GM18505 (cell line): ENCODE results near the gene METTL22.

ENCODE experiments used
- ATAC-seq: cut with Tn5 transposase; IDR thresholded peaks from one replicate; pipeline ENCODE4 v1.9.1; 2021; ENCODE audit not compliant: unreplicated experiment
- POLR2A ChIP-seq: IDR thresholded peaks from 4 replicates; pipeline ENCODE4 v1.6.1; 2011; ENCODE audit warnings: borderline replicate concordance; ENCODE audit not compliant: insufficient read depth, insufficient read length; ENCODE audit errors: extremely low read depth

The METTL22 gene, protein sequence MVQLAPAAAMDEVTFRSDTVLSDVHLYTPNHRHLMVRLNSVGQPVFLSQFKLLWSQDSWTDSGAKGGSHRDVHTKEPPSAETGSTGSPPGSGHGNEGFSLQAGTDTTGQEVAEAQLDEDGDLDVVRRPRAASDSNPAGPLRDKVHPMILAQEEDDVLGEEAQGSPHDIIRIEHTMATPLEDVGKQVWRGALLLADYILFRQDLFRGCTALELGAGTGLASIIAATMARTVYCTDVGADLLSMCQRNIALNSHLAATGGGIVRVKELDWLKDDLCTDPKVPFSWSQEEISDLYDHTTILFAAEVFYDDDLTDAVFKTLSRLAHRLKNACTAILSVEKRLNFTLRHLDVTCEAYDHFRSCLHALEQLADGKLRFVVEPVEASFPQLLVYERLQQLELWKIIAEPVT

DNA sequence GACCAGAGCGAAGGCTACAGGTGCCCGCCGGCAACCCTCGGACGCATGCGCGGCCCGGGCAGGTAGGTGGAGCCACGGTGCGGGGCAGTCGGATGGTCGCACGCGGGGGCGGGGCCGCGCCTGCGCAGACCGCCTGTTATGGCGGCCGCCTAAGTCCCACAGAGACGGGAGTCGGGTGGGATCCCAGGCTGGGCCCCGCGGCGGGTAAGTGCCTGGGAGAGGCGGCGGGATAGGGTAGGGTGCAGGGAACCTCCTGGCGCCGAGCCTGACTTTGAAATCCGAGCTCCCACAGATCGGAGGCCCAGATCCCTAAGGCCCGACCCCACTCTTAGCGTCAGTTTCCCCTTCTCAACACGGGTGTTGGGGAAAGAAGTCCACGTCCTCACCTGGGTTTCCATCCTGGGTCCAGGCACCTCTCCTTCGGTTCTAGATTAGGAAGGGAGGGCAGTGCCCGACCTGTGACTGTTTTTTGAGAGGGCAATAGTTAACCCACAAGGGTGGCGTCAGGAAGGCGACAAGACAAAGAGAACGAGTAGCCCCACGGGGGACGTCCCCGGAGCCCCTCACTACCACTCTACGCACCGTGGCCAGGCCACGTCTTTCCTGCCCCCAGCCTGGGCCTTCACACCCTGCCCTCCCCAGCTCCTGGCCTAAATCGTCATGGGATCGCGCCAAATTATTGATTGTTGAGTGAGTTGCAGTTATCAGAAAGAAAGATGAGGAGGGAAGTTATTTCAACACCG is at the start of gene METTL22:
METTL22 (plus strand) TSS at position 127 of the 743 bp plus-strand sequence. CDS start 3,968 bp downstream, outside the sequence.
- TF ChIP-seq POLR2A = peak; percentile 87
- ATAC-seq = peak; percentile 93

DNA sequence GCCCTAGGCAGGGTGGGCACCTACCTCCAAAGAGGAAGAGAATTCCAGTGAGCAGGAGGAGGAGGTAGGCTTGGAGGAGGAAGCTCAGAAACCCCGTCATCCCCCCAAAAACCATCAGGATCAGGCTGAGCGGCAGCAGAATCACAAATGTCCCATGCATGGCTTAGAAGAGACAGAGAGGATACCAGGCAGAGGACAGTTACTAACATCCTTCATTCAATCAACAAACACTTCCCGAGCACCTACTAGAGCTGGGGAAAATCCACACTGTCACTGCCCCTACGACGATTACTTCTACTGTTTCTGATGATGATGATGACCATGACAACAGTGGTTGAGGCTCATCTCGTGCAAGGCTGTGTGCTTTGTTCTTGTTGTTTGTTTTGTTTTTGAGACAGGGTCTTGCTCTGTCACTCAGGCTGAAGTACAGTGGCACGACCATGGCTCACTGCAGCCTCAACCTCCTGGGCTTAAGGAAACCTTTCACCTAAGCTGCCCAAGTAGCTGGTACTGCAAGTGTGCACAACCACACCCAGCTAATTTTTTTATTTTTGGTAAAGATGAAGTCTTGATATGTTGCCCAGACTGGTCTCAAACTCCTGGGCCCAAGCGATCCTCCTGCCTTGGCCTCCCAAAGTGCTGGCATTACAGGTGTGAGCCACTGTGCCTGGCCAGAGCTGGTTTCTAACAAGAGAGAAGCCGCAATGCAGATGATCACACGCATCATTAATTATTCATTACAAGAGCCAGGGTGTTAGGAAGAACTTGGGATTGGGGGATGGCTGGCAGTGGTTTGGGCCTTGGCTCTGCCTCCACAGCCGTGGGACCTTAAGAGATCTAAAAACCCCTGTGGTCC is 49.2 kb upstream of the METTL22 start:
- TF ChIP-seq POLR2A = no peak
- ATAC-seq = no peak

DNA sequence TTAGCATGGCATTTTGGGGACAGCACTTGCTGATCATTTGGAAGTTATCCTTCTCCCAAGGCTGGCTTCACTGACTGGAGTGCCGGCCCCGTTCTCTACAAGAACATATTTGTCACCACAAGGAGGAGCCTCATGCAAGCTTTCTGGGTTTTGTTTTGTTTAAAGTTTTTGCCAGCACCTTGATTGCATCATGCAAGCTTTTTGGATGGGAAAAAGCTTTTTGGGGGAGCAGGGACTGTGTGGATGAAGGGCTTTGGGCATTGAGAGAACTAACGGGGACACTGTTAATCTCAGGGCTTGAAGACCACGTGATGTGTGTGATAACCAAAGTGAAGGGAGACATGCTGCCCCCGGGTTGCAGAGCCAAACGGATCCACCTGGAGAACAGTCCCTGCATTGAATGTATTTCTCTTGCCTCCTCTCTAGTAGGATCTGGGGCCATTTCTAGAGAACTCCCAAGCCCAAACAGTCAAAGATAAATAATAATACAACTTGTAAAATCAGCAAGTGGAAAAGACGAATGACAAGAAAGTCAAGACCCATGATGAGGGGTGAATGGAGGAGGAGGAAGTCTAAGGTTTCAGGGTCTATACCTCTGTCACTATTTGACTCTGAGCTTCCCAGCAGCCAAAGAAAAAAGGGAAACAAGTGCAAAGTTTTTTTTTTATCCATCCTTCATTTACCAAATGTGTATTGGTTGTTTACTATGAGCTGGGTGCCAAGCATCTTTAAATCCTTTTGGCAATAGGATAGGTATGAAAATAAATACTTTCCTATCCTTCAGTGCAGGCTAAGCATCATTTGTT is 48.4 kb upstream of the METTL22 start:
- TF ChIP-seq POLR2A = no peak
- ATAC-seq = no peak

DNA sequence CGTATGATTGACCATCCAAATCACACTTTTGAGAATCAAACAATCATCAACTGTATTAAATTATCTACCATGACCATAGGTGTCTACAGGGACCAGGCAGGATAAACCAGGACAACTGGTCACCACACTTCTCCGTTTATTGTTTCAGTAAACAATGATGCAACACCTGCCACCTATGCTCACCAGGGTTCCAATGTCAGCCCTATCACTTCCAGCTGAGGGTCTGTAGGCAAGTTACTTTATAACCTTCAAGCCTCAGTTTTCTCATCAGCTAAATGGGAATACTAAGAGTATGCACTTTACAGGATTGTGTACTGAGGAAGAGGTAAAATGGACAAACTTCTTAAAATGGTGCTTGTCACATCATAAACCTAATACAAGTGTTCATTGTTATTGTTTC is 46.1 kb upstream of the METTL22 start:
- no peak for ATAC-seq
- TF ChIP-seq POLR2A = no peak

DNA sequence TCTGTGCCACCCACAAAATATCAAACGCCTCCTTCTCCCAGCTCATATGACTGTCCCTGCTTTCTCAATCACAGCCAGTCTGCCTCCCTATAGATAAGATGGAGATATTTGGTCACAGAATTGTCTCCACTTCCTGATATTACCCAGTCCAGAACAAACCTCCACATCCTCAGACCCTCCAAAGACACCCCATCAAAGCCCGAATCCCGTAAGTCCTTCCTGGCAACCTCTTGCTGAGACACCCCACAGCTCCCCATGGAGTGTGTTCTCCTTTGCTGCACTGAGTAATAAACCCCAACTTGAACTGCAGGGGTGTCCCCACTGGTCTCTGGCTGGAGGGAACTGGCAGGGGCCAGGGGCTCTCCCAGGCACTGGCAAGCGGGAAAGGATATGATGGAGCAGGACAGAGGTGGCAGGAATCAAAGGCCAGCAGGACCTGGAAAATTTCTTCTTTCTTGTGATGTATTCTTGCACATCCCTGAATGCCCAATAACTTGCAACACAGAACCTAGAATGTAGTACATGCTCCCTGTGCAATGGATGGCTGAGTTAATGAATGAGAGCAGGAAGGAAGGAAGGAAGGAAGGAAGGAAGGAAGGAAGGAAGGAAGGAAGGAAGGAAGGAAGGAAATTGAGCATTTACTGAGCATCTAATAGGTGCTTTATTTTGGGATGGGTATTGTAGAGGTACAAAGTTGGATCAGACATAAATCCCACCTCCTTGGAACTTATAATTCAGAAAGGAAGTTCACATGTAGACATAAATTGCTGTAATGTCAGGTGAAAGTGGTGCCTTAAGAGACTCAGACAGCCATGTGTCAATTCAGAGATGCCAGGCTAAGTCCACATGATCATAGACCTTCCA is 45.1 kb upstream of the METTL22 start:
- ATAC-seq = no peak
- no peak for TF ChIP-seq POLR2A

DNA sequence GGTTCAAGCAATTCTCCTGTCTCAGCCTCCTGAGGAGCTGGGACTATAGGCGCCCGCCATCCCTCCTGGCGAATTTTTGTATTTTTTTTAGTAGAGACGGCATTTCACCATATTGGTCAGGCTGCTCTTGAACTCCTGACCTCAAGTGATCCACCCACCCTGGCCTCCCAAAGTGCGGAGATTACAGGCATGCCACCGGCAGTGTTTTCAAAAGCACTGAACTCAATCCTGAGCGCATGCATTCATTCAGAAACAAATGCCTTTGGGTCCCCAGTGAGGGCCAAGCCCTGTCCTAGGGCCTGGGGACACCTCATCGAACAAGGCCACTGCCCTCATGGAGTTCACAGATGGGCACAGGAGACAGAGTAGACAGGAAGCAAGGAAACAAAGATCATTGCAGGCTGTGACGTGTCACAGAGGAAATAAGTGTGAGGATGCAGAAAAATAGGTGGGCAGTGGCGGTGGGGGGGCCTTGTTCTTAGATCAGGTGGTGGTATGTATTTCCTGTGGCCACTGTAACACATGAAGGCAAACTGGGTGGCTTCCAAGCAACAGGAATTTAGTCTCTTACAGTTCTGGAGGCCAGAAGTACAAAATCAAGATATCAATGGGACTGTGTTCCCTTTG is 43.7 kb upstream of the METTL22 start:
- ATAC-seq = no peak
- TF ChIP-seq POLR2A = no peak

DNA sequence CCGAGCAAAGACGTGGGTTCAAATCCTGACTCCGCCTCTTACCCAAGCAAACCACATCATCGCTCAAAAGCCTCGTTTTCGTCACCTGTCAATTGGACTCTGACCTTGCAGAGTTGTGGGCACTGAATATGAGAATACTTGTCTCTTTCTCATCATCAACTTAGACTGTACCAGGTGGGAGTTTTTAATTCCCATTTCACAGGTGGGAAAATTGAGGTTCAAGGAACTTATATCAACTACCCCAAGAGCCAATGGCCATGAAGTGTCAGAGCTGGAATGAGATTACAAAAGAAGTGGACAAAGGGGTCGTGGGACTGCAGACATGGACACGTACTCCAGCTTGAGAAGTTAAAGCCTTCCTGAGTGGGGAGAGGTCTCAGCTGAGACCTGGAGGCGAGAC is 41.9 kb upstream of the METTL22 start:
- no peak for ATAC-seq
- TF ChIP-seq POLR2A = no peak

DNA sequence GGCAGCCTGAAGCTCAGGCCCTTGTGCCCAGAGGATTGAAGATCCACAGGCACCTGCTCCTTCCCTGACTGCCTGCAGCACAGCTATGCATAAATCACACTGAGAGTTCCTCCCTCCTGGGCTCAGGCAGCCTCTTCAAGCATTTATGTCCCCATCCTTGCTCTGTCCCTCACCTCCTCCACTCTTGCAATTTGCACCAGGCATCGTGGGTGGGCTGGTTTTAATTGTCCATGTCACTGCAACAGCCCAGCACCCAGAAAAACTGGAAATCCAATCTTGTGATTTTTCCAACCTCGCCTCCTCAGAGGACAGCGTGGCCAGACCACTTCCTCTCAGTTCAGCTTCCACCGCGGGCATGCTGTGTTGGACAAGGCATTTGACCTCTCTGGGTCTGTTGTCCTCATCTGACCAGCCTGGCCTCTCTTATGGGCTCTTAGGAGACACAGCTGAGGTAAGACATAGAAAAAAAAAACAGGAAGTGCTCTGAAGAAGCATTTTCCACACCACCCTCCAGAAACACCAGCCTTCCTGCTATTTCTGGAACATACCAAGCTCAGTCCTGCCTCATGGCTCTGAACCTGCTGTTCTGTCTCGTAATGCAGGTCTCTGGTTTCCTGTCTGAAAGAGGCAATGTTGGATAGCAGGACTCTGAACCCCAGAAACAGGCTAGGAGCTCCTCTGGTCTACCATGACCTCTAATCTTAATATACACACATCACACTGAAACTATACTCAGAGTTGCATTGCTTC is 39.5 kb upstream of the METTL22 start:
- peak; percentile 56 for ATAC-seq
- TF ChIP-seq POLR2A = no peak

DNA sequence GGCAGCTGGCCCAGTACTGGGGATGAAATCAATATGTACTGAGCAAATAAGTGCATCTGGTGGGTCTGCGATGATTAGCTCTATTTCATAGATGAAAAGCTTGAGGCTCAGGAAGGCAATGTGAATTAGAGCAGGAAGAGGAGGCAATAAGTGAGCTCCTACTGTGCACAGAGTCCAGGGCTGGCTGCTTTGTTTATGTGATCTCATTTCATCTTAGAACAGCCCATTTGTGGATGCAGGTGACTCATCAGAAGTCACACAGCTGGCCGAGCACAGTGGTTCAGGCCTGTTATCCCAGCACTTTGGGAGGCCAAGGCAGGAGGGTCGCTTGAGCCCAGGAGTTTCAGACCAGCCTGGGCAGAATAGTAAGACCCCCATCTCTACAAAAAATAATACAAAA is 38.3 kb upstream of the METTL22 start:
- ATAC-seq = no peak
- TF ChIP-seq POLR2A = no peak

DNA sequence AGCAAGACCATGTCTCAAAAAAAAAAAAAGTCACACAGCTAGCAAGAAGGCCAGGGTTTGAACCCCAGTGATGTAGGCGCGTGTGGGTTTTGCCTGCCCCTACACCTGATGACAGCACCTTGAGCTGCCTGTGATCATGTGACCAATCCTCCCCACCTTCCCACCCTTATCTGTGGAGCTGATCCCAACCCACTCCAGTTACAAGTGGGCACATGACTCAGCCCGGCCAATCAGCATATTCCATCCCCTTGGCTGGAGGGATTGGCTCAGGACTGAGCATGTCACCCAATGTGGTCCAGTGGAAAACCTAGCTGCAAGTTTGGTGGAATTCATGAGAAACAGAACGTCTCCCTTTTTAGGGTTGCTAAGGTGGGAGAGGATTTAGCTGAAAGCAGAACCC is 37.8 kb upstream of the METTL22 start:
- ATAC-seq = no peak
- no peak for TF ChIP-seq POLR2A

DNA sequence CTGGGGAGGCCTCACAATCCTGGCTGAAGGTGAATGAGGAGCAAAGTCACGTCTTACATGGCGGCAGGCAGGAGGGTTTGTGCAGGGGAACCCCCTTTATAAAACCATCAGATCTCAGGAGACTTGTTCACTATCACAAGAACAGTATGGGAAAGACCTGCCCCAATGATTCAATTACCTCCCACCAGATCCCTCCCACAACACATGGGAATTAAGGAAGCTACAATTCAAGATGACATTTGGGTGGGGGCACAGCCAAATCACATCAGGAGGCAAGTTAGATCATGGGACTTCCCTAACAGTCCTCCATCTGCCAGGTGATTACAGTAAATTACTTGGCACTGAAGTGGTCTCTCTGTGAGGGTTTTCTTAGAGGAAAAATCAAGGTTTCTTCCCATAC is 36.5 kb upstream of the METTL22 start:
- no peak for TF ChIP-seq POLR2A
- no peak for ATAC-seq

DNA sequence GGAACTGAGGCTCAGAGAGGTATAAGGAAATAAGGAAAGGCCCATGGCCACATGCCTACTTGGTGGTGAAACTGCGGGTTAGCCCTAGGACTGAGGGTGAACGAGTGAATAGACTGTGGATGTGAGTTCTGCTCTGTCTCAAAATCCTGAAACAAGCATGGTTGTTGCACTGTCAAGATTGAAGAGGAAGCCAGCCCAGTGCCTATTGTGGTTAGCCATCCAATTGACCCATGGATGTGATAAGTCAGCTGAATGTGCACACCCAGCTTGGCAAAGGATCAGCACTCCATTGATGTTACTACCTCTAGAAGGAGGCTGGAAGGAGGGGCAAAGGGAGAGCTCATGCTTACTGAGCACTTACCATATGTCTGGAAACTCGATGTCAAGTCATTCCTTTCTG is 35.6 kb upstream of the METTL22 start:
- TF ChIP-seq POLR2A = no peak
- ATAC-seq = no peak
